ENCODE measurements around the gene RGS6.

DNA sequence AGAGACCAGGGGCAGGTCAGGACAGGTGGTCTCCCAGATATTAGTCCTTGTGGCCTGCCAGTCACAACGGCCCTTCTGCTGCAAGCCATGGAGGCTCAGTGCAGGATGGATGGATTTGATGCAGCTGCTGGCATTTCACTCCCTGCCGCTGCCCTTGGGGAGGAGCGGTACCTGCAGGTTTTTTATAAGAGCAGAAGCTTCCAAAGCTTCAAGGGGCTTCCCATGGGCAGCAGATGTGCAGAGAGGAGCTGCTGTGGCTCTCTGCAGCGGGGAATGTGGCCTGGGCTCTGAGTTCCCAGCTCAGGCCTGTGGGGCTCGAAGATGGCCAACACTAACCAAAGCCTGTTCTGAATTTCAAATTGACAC lies 582.4 kb downstream of the RGS6 start:
- TF ChIP-seq, protein P1, sequence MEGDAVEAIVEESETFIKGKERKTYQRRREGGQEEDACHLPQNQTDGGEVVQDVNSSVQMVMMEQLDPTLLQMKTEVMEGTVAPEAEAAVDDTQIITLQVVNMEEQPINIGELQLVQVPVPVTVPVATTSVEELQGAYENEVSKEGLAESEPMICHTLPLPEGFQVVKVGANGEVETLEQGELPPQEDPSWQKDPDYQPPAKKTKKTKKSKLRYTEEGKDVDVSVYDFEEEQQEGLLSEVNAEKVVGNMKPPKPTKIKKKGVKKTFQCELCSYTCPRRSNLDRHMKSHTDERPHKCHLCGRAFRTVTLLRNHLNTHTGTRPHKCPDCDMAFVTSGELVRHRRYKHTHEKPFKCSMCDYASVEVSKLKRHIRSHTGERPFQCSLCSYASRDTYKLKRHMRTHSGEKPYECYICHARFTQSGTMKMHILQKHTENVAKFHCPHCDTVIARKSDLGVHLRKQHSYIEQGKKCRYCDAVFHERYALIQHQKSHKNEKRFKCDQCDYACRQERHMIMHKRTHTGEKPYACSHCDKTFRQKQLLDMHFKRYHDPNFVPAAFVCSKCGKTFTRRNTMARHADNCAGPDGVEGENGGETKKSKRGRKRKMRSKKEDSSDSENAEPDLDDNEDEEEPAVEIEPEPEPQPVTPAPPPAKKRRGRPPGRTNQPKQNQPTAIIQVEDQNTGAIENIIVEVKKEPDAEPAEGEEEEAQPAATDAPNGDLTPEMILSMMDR (conservative IDR thresholded peaks at IDR 0.05 in 1 of 2, IDR thresholded peaks at IDR 0.05 in 1 of 2; ENCODE audit: low read depth in 1 of 2, low read length in 2 of 2): no peak
- no peak for TF ChIP-seq EZH2 (IDR thresholded peaks at IDR 0.05; ENCODE audit: low read length, missing control alignments)

Data from fibroblast of lung (primary cell).